GM21367 (cell line): ENCODE data around the gene CARMIL1.

Source experiments
- ATAC-seq: cut with Tn5 transposase; IDR thresholded peaks from one replicate; pipeline ENCODE4 v1.9.1; 2021; ENCODE audit not compliant: unreplicated experiment

The CARMIL1 gene

GRCh38 chr6:25497383-25498040, 218.3 kb downstream of the CARMIL1 start:
- ATAC-seq = no peak

- no peak for ATAC-seq
Observed at GRCh38 chr6:25498505-25498904, 219.3 kb downstream of the CARMIL1 start.

GRCh38 chr6:25499615-25500235, 220.6 kb downstream of the CARMIL1 start:
- no peak for ATAC-seq

GRCh38 chr6:25503686-25504085, 224.5 kb downstream of the CARMIL1 start:
- no peak for ATAC-seq

- no peak for ATAC-seq
Observed at GRCh38 chr6:25504661-25505060, 225.5 kb downstream of the CARMIL1 start.

- ATAC-seq = no peak
Observed at GRCh38 chr6:25506020-25506419, 226.8 kb downstream of the CARMIL1 start.

- ATAC-seq = no peak
Observed at GRCh38 chr6:25508051-25508450, 228.9 kb downstream of the CARMIL1 start.

- ATAC-seq = no peak
Observed at GRCh38 chr6:25511376-25511775, 232.2 kb downstream of the CARMIL1 start.

- no peak for ATAC-seq
Observed at GRCh38 chr6:25512560-25512959, 233.4 kb downstream of the CARMIL1 start.

GRCh38 chr6:25519856-25520255, 240.7 kb downstream of the CARMIL1 start:
- ATAC-seq = no peak

GRCh38 chr6:25524542-25524941, 245.4 kb downstream of the CARMIL1 start:
- no peak for ATAC-seq

GRCh38 chr6:25525078-25525477, 245.9 kb downstream of the CARMIL1 start:
- no peak for ATAC-seq

- ATAC-seq = no peak
Observed at GRCh38 chr6:25534942-25535631, 255.9 kb downstream of the CARMIL1 start.

GRCh38 chr6:25535632-25536225, 256.6 kb downstream of the CARMIL1 start:
- ATAC-seq = no peak

GRCh38 chr6:25536781-25537180, 257.6 kb downstream of the CARMIL1 start:
- ATAC-seq = no peak

GRCh38 chr6:25537349-25538018, 258.3 kb downstream of the CARMIL1 start:
- ATAC-seq = no peak

GRCh38 chr6:25541228-25541627, 262.1 kb downstream of the CARMIL1 start:
- no peak for ATAC-seq

GRCh38 chr6:25542984-25543910, 264.1 kb downstream of the CARMIL1 start:
- no peak for ATAC-seq

GRCh38 chr6:25544833-25545232, 265.7 kb downstream of the CARMIL1 start:
- ATAC-seq = no peak

GRCh38 chr6:25547797-25548196, 268.6 kb downstream of the CARMIL1 start:
- no peak for ATAC-seq
